Sciatic nerve (tissue), 2 donors: ENCODE measurements around the gene RABGGTA. TPM values are rescaled to one million over a fixed set of nuclear protein-coding genes. Genes with fewer than 3 reads are reported as not detected.

ENCODE experiments used
- ATAC-seq: fragments of 200-7000 bp; cut with Tn5 transposase; one replicate; pipeline ENCODE4 v1.9.1; 2020; ENCODE audit warnings: mild to moderate bottlenecking, moderate library complexity
- DNase-seq: peaks from one replicate; pipeline ENCODE4 v3.0.0-alpha.2; 2020; ENCODE audit warnings: low spot score
- intact Hi-C: fragments of 100-400 bp; cut with DNase I; formaldehyde crosslinking; loops from one replicate; pipeline ENCODE4 v1.14.2; 2022
- total RNA-seq: library from RNA; stranded (reverse); fragmentation: NEBNext Ultra II Directional; extraction: Animal tissue kit (Norgen Biotek cat#: 25700); gene quantifications from one replicate; pipeline ENCODE4 v1.2.1, GENCODE V29; 2021
- donor health status: DM: no; HTN: no; CAD: no.
- donor health status: DM: no; HTN: no; CAD: no.

RABGGTA gene
- total RNA-seq, 1 donor from 2014 or later, result 31.9 TPM

- ATAC-seq, result peak; percentile 51
- intact Hi-C loops, result no loop called here
- peak; percentile 75 for DNase-seq
Measured at GRCh38 chr14:24307575-24308341, 36.4 kb upstream of the RABGGTA start, which contains the start of gene CIDEB. TSS of gene CIDEB (minus strand) at chr14:24307977. CDS start at chr14:24307858, 119 bp downstream.

DNA sequence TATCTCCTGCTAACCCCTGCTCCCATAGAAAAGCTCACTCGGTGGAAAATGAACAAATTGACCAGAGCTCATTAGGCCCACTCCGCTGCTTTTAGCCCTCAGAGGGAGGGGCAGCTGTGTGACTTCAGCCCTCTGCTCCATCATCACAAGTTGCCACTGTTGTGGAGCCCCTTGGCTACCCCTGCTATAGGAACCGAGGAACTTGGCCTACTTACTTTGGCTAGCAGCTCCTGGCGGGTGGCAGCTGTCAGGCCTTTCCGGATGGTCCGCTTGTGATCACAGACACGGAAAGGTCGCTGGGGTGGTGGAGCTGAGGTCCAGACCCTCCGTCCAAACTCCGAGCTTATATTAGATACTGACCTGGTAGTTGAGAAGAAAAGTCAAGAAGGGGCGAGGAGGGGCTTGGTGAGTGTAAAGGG lies 35.8 kb upstream of the RABGGTA start:
- ATAC-seq (no peak), DNase-seq (no peak)
- intact Hi-C loops, result no loop called here

- DNase-seq (no peak), ATAC-seq (no peak)
- intact Hi-C loops, result no loop called here
Measured at GRCh38 chr14:24304019-24304387, 32.6 kb upstream of the RABGGTA start.

- intact Hi-C loops, result no loop called here
- ATAC-seq (no peak), DNase-seq (no peak)
Measured at GRCh38 chr14:24300326-24300980, 29.1 kb upstream of the RABGGTA start.

DNA sequence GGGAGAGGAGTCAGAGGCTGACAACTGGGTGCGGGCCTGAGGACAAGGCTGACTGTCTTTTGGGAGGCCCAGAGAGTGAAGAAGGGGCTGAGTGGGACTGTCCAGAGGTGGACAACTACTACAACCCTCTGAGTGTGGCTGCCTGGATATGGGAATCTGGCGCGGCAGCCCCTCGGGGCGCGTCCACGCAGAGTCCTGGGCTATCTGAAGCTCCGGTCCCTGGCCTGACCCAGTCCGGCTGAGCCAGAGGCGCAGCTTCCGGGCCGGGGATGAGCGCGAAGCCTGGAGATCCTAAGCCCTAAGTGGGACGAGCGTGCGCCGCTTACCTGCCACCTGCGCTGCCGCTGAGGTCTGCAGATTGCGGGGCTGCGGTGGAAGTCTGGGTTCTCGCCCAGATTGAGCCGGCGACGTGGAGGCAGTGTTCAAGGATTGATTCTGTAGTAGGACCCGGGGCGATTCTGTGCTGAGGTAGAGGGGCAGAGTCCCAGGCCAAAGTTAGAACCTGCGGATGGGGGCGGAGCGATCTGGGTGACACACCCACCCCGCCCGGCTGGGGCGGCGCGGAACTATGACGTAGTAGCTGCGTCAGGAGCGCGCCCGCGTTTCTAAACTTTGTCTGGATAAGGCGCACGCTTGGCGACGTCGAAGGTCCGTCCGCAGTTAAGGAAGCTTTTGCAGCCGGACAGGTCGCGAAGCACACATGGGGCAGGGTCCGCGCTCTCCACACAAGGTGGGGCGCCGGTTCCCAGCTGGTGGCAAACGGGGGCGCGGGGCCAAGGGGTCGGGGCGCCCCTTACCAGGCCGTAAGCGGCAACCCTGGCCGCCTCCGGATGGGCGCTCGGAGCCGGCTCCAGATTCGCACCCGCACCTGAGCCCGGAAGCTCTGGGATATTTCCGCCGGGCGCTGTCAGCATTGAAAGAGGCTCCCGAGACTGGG lies 28.1 kb upstream of the RABGGTA start, which contains the start of the genes DHRS1 and NOP9:
TSS of gene DHRS1 (minus strand) at position 526 of the 937 bp plus-strand sequence. CDS start 674 bp downstream, outside the sequence.
TSS of gene NOP9 (plus strand) at position 596 of the 937 bp plus-strand sequence. CDS start at position 701, 105 bp downstream.
- intact Hi-C loops, result loop anchor here (5.0 kb wide), 1 partner anchor 57 kb away; the partner anchor contains the start of gene TINF2

DNA sequence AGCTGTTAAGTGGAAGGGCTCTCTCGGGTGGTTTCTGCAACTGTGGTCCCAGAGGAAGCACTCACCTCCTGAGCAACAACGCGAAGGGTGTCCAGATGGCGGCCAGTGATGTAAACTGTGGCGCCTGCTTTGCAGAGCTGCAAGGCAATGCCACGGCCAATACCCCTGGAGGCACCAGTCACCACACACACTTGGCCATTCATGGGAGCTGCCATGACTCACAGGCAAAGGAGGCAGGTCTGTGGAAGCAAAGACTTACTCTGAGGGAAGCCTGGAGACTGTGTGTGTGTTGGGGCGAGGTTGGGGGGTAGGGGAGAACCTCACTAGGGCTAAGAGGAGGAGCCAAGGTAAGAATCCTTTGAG lies 27.5 kb upstream of the RABGGTA start:
- no peak for DNase-seq
- ATAC-seq, result peak; percentile 16
- intact Hi-C loops, result loop anchor here (5.0 kb wide), 1 partner anchor 57 kb away; the partner anchor contains the start of gene TINF2

More for the DNA sequence above, 28.1 kb upstream of the RABGGTA start, which contains the start of the genes DHRS1 and NOP9:
- peak; percentile 96 for DNase-seq
- ATAC-seq, result peak; percentile 96

DNA sequence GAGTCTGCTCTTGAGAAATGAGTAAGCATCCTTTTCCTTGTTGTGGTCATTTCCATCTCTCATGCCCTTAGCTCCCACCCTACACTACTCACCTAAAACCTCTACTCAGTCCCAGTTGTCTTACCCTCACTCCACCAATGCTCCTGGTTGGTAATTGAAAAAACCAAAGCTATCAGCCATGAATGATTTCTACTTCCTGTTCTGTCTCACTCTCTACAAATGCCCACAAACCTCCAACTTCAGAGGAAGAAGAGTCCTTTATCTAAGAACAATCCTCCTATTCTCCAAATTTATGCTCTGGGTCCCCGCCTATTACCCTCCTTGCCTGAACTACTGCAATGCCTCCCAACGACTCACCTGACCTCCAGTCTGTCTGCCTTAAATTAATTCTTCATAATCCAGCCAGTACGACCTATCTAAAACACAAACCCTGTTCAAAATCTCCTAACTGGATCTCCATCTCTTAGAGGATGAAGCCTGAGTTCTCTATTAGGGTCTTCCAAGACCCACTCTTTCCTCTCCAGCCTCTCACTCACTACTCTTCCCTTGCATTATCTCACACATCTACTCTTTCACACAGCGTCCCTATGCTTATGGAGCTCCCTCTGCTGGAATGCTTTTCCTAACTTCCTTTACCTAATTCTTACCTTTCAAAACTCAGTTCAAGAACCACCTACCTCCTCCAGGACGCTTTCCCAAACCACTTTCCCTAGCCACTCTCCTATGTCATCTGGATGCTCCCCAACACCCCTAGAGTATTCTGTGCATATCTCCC lies 26.0 kb upstream of the RABGGTA start:
- ATAC-seq (no peak), DNase-seq (no peak)
- intact Hi-C loops, result loop anchor here (5.0 kb wide), 1 partner anchor 55 kb away; the partner anchor contains the start of gene TINF2

DNA sequence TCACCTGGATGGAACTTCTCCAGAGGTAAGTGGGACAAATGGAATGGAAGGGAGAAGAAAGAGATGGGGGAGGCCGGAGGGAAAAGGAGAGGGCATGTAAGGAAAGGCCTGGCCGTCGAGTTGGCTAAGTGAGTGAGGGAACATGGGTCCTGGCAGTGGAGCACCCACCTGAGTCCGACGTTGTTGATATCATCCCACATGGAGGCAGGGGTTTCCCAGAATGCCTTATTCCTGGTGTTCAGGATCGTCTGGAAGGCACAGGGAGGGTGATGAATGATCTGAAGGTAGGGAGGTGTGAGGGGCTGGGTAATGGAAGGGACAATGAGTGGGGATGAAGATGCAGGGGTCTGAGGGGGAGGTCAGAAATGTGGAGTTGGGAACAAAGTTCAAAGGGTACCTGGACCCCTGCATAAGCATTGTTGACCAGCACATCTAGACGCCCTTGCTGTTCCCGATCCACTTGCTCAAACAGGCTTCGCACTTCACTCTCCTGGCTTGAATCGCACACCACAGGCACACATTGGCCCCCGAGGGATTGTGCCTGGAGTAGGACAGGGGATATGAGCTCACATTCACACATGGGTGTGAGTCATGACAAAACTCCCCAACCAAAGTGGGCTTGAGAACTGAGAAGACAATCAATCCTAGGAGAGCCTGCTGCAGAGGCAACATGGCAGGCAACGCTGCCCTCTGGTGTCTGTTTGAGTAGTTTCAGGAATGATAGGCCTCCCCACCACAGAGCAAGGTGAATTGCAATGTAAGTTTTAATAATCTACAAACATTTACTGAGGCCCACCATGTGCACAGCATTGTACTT lies 25.2 kb upstream of the RABGGTA start:
- intact Hi-C loops, result loop anchor here (5.0 kb wide), 1 partner anchor 54 kb away; the partner anchor contains the start of gene TINF2
- DNase-seq (peak; percentile 74), ATAC-seq (peak; percentile 66)

GRCh38 chr14:24293525-24293924 lies 22.1 kb upstream of the RABGGTA start:
- intact Hi-C loops, result no loop called here
- DNase-seq (no peak), ATAC-seq (no peak)

GRCh38 chr14:24292118-24292807 lies 20.9 kb upstream of the RABGGTA start:
- DNase-seq (no peak), ATAC-seq (no peak)
- intact Hi-C loops, result no loop called here

DNA sequence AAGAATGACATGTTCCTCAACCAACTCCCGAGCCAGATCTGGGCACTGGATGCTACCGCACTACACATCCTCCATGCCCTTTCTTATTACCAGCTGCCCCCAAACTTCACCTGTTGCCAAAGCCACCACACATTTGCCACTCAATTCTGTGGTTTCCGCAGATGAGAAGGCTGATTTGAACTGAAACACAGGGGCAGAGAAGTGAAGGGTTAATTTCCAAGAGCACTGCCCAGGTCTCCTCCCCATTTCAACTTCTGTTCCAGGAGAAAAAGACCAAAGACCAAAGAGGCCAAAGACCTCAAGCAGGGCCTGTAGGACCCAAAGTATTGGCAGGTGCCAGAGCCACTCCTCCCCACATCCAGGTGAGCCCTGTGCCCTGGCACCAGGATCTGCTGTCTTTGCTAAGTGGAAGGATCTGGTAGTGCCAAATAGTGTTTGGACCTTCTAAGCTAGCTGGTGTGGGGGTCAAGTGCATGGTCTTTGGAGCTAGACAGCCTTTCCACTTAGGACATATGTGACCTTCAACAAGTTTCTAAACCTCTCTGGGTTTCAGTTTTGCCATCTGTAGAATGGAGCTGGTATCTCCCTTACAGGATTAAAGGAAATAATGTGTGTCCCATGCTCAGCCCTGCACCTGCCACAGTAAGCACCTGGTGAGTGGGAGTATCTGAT lies 20.2 kb upstream of the RABGGTA start:
- DNase-seq (no peak), ATAC-seq (no peak)
- intact Hi-C loops, result no loop called here

- no peak for DNase-seq
- intact Hi-C loops, result no loop called here
- no peak for ATAC-seq
Measured at GRCh38 chr14:24290746-24291145, 19.3 kb upstream of the RABGGTA start.

- DNase-seq (no peak), ATAC-seq (no peak)
- intact Hi-C loops, result no loop called here
Measured at GRCh38 chr14:24289649-24290280, 18.4 kb upstream of the RABGGTA start.

DNA sequence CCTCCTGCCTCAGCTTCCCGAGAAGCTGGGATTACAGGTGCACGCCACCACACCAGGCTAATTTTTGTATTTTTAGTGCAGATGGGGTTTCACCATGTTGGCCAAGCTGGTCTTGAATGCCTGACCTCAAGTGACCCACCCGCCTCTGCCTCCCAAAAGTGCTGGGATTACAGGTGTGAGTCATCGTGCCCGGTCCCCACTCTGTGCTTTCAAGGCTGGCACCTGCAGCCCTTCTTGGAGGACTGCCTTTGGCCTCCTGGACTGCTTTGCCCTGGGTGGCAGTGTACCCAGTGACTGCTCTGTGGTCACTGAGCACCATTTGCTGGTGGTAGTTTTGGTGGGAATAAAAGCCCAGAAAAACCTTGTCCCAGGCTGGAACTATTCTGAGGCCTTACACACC lies 15.6 kb upstream of the RABGGTA start:
- ATAC-seq (no peak), DNase-seq (no peak)
- intact Hi-C loops, result no loop called here

DNA sequence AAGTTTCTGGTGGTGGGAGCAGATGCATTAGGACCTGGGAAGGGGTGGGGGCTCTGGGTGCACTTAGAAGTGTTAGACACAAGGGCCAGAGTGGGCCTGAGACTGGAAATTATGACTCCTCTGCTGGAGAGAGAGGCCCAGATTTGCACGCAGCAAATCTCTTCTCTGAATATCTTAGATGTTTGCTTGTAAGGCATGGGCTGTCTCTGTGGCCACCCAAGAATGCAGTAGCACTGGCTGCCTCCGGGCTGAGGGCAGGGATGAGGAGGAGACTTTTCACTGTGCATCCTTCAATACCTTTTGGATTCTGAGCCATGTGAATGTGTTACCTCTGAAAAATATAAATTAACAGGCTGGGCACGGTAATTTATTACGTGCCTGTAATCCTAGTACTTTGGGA lies 14.0 kb upstream of the RABGGTA start:
- intact Hi-C loops, result no loop called here

GRCh38 chr14:24284501-24285035 lies 13.2 kb upstream of the RABGGTA start:
- ATAC-seq (no peak), DNase-seq (no peak)
- intact Hi-C loops, result no loop called here

More for the DNA sequence above, 14.0 kb upstream of the RABGGTA start:
- no peak for ATAC-seq
- DNase-seq, result no peak
